BE2C (cell line): ENCODE data around the gene C13orf42.

Source experiments
- DNase-seq: peaks from one replicate; pipeline ENCODE4 v3.0.0-alpha.2; 2020
- H3K27me3 ChIP-seq: fragments of 250-450 bp; sonication (Bioruptor Pico); 2 replicates; pipeline ENCODE4 v1.5.1; 2020; ENCODE audit warnings: mild to moderate bottlenecking
- H3K36me3 ChIP-seq: fragments of 250-450 bp; sonication (Bioruptor Pico); 2 replicates; pipeline ENCODE4 v1.5.1; 2020; ENCODE audit warnings: mild to moderate bottlenecking
- H3K4me1 ChIP-seq: fragments of 250-450 bp; sonication (Bioruptor Pico); 2 replicates; pipeline ENCODE4 v1.5.1; 2020
- H3K4me3 ChIP-seq: 2 replicates; pipeline ENCODE4 v1.5.1; 2011; ENCODE audit warnings: low read depth, low read length
- H3K9me3 ChIP-seq: fragments of 250-450 bp; sonication (Bioruptor Pico); 2 replicates; pipeline ENCODE4 v1.5.1; 2020
- CTCF ChIP-seq: IDR thresholded peaks from 2 replicates; pipeline ENCODE4 v1.5.1; 2012; ENCODE audit warnings: mild to moderate bottlenecking, low read depth, low read length

The C13orf42 gene

GRCh38 chr13:51065372-51066090 lies 45.5 kb downstream of the C13orf42 start:
- Histone ChIP-seq H3K4me1 (no peaks in the 10 kb centered on the region; the same call in 1 of the 2 replicates), H3K4me3 (no peak overlapping the region), H3K9me3 (no peaks in the 10 kb centered on the region), H3K36me3 (no peaks in the 10 kb centered on the region), H3K27me3 (no peaks in the 10 kb centered on the region)
- no peak for DNase-seq
- TF ChIP-seq CTCF, result no peak

GRCh38 chr13:51064753-51065152 lies 46.3 kb downstream of the C13orf42 start:
- Histone ChIP-seq H3K9me3 (no peaks in the 10 kb centered on the region), H3K27me3 (no peaks in the 10 kb centered on the region), H3K36me3 (no peaks in the 10 kb centered on the region), H3K4me1 (no peaks in the 10 kb centered on the region; the same call in 1 of the 2 replicates), H3K4me3 (no peak overlapping the region)
- no peak for TF ChIP-seq CTCF
- no peak for DNase-seq

GRCh38 chr13:51063909-51064308 lies 47.2 kb downstream of the C13orf42 start:
- H3K9me3 ChIP-seq, result no peaks in the 10 kb centered on the region
- no peak overlapping the region for H3K4me3 ChIP-seq
- no peak for TF ChIP-seq CTCF
- no peaks in the 10 kb centered on the region for H3K27me3 ChIP-seq
- H3K4me1 ChIP-seq, result no peaks in the 10 kb centered on the region; the same call in 1 of the 2 replicates
- DNase-seq, result no peak
- no peaks in the 10 kb centered on the region for H3K36me3 ChIP-seq

GRCh38 chr13:51058461-51059167 lies 52.5 kb downstream of the C13orf42 start:
- no peak overlapping the region for H3K4me3 ChIP-seq
- H3K4me1 ChIP-seq, result no peaks in the 10 kb centered on the region
- H3K27me3 ChIP-seq, result no peaks in the 10 kb centered on the region
- no peaks in the 10 kb centered on the region for H3K36me3 ChIP-seq
- no peak for DNase-seq
- no peaks in the 10 kb centered on the region for H3K9me3 ChIP-seq
- TF ChIP-seq CTCF, result no peak

GRCh38 chr13:51057906-51058305 lies 53.2 kb downstream of the C13orf42 start:
- no peak for TF ChIP-seq CTCF
- H3K9me3 ChIP-seq, result no peaks in the 10 kb centered on the region
- H3K27me3 ChIP-seq, result no peaks in the 10 kb centered on the region
- no peaks in the 10 kb centered on the region for H3K36me3 ChIP-seq
- DNase-seq, result no peak
- H3K4me1 ChIP-seq, result no peaks in the 10 kb centered on the region
- H3K4me3 ChIP-seq, result no peak overlapping the region

- no peak for TF ChIP-seq CTCF
- H3K36me3 ChIP-seq, result no peaks in the 10 kb centered on the region
- no peaks in the 10 kb centered on the region for H3K27me3 ChIP-seq
- H3K9me3 ChIP-seq, result no peaks in the 10 kb centered on the region
- no peak overlapping the region for H3K4me3 ChIP-seq
- no peaks in the 10 kb centered on the region for H3K4me1 ChIP-seq
- no peak for DNase-seq
These were observed 54.1 kb downstream of the C13orf42 start for GRCh38 chr13:51057001-51057400.
